ENCODE data around the gene PIK3R2.

PIK3R2 gene

DNA sequence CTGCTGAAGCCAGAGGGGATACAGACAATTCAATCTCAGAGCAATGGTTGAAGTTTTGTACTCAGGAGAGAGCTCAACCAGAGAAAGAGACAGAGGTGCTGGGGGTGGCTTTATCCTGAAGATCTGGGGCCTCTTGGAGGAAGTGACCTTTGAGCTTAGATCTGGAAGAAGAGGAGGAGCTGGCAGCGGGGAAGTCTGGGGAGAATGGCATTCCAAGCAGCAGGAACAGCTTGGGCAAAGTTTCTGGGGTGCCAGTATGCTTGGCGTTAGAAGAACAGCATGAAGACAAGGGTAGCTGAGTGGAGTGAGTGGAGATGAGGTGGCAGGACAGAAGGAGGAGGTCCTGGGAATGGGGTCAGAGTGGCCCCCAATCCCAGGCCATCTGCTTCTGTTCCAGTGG is 44.1 kb upstream of the PIK3R2 start:
- no peaks in the 10 kb centered on the region for H3K9me3 ChIP-seq (ENCODE audit: low read length)
- H3K27me3 ChIP-seq (ENCODE audit: insufficient read depth, low read length), result no peaks in the 10 kb centered on the region
- TF ChIP-seq EZH2 (IDR thresholded peaks at IDR 0.05; ENCODE audit: borderline replicate concordance, low read length) (no peak), CTCF (IDR thresholded peaks at IDR 0.05; ENCODE audit: low read length) (no peak)
- H4K20me1 ChIP-seq (ENCODE audit: insufficient read depth, low read length), result no peaks in the 10 kb centered on the region
- H3K27ac ChIP-seq (ENCODE audit: low read depth, low read length, poor library complexity, severe bottlenecking), result peak overlapping the region; percentile 60
- H3K9ac ChIP-seq (ENCODE audit: low read length), result no peak overlapping the region; the same call in 1 of the 2 replicates
- no peaks in the 10 kb centered on the region for H3K79me2 ChIP-seq (ENCODE audit: insufficient read depth, low read length)
- H3K36me3 ChIP-seq (ENCODE audit: insufficient read depth, low read length), result peaks cover 12% of the 10 kb centered on the region; the same call in 1 of the 2 replicates
- no peak overlapping the region for H2AFZ ChIP-seq (ENCODE audit: low read length)
- H3K4me2 ChIP-seq (ENCODE audit: low read length), result no peak overlapping the region
- H3K9me2 ChIP-seq (ENCODE audit: low read depth, low read length), result no peaks in the 10 kb centered on the region
- H3K4me1 ChIP-seq (ENCODE audit: insufficient read depth, low read length, severe bottlenecking), result peaks cover 50% of the 10 kb centered on the region
- H3K4me3 ChIP-seq (ENCODE audit: low read depth, low read length, poor library complexity, severe bottlenecking), result no peak overlapping the region
- peaks cover 9% of the 10 kb centered on the region; the same call in 1 of the 2 replicates for H3F3A ChIP-seq (ENCODE audit: insufficient read depth, low read length)

DNA sequence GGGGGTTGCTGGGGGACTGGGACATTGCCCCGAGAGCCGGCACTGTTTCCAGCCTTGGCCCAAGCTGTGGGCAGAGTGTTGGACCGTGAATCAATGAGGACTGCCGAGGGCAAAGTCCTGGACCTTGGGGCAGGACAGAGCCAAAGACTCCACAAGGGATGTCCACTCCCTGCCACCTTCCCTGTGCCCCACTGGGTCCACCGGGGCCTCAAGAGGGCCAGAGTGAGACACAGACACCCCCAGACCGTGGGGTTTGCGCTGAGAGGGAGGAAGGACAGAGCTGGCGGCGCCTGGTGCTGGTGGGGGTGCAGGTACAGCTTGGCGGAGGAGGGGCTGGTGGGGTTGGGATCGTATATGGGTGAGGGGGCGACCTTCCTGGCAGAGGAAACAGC is 43.6 kb upstream of the PIK3R2 start:
- H3K36me3 ChIP-seq (ENCODE audit: insufficient read depth, low read length), result peaks cover 12% of the 10 kb centered on the region; the same call in 1 of the 2 replicates
- no peaks in the 10 kb centered on the region for H3K27me3 ChIP-seq (ENCODE audit: insufficient read depth, low read length)
- H4K20me1 ChIP-seq (ENCODE audit: insufficient read depth, low read length), result no peaks in the 10 kb centered on the region
- peaks cover 45% of the 10 kb centered on the region for H3K4me1 ChIP-seq (ENCODE audit: insufficient read depth, low read length, severe bottlenecking)
- TF ChIP-seq EZH2 (IDR thresholded peaks at IDR 0.05; ENCODE audit: borderline replicate concordance, low read length), result no peak
- no peak for TF ChIP-seq CTCF (IDR thresholded peaks at IDR 0.05; ENCODE audit: low read length)
- no peaks in the 10 kb centered on the region for H3K79me2 ChIP-seq (ENCODE audit: insufficient read depth, low read length)
- peak overlapping the region; percentile 94 for H3K4me2 ChIP-seq (ENCODE audit: low read length)
- no peaks in the 10 kb centered on the region for H3K9me2 ChIP-seq (ENCODE audit: low read depth, low read length)
- no peaks in the 10 kb centered on the region for H3K9me3 ChIP-seq (ENCODE audit: low read length)
- H3K9ac ChIP-seq (ENCODE audit: low read length), result peak overlapping the region; percentile 75
- H3K4me3 ChIP-seq (ENCODE audit: low read depth, low read length, poor library complexity, severe bottlenecking), result peak overlapping the region; percentile 70
- H3K27ac ChIP-seq (ENCODE audit: low read depth, low read length, poor library complexity, severe bottlenecking), result peak overlapping the region; percentile 60
- peaks cover 9% of the 10 kb centered on the region; the same call in 1 of the 2 replicates for H3F3A ChIP-seq (ENCODE audit: insufficient read depth, low read length)
- no peak overlapping the region for H2AFZ ChIP-seq (ENCODE audit: low read length)

DNA sequence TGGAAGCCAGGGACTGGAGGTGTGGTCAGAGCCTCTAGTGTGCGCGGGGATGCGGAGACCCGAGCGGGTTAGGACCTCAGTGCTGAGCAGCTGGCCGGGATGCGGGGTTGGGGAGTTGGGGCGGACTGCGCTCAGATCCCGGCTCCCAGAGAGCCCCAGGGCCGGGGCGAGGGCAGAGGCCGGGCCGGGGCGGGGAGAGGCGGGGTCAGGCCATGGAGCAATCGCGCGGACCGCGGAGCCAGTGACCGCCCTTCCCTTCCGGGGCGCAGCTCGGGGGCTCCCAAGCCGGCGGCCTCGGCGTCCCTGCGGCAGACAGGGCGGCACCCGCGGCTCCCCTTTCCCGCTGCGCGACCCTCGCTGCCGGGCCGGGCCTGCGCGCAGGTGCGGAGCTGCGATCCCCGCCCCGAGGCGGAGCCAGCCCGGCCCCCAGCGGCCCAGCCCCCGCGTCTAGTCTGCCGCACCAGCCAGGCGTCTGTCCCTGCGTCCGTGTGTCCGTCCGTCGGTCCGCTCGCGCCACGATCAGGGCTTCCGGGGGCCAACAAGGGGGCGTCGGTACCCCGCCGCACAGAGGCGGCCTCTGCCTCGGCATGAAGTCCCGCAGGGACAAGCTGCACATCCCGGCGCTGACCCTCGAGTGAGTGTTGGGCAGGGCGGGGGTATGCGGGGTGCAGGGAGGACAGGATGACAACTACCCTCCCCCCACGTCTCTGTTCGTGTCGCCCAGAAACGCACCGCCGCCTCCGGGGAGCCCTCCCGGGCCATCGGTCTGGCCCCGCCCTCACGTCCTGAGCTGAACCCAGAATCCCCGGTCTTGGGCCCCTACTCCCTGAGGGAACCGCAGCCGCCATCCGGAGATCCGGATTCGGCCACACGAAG is 43.0 kb upstream of the PIK3R2 start:
- no peak overlapping the region for H2AFZ ChIP-seq (ENCODE audit: low read length)
- H3K36me3 ChIP-seq (ENCODE audit: insufficient read depth, low read length), result peaks cover 14% of the 10 kb centered on the region; the same call in 1 of the 2 replicates
- H3K4me2 ChIP-seq (ENCODE audit: low read length), result peak overlapping the region; percentile 94
- no peaks in the 10 kb centered on the region for H4K20me1 ChIP-seq (ENCODE audit: insufficient read depth, low read length)
- H3F3A ChIP-seq (ENCODE audit: insufficient read depth, low read length), result peaks cover 9% of the 10 kb centered on the region; the same call in 1 of the 2 replicates
- H3K79me2 ChIP-seq (ENCODE audit: insufficient read depth, low read length), result no peaks in the 10 kb centered on the region
- TF ChIP-seq CTCF (IDR thresholded peaks at IDR 0.05; ENCODE audit: low read length) (no peak), EZH2 (IDR thresholded peaks at IDR 0.05; ENCODE audit: borderline replicate concordance, low read length) (no peak)
- no peaks in the 10 kb centered on the region for H3K9me2 ChIP-seq (ENCODE audit: low read depth, low read length)
- H3K9me3 ChIP-seq (ENCODE audit: low read length), result no peaks in the 10 kb centered on the region
- H3K9ac ChIP-seq (ENCODE audit: low read length), result peak overlapping the region; percentile 75
- peak overlapping the region; percentile 70 for H3K4me3 ChIP-seq (ENCODE audit: low read depth, low read length, poor library complexity, severe bottlenecking)
- no peaks in the 10 kb centered on the region for H3K27me3 ChIP-seq (ENCODE audit: insufficient read depth, low read length)
- peak overlapping the region; percentile 60 for H3K27ac ChIP-seq (ENCODE audit: low read depth, low read length, poor library complexity, severe bottlenecking)
- H3K4me1 ChIP-seq (ENCODE audit: insufficient read depth, low read length, severe bottlenecking), result peaks cover 39% of the 10 kb centered on the region

All from OCI-LY1 (cell line).